ENCODE data around the gene APOD. TPM values are rescaled to one million over a fixed set of nuclear protein-coding genes. Genes with fewer than 3 reads are reported as not detected.
"Not testable (repeated sequence)": the region's sequence is repeated elsewhere in the genome, so short reads cannot be mapped to it uniquely, and the experiment has no call there.

APOD gene
- 0.55 TPM for polyA plus RNA-seq (2013, experiment 1 of 2)
- not detected for polyA plus RNA-seq (2013, experiment 2 of 2)

DNA sequence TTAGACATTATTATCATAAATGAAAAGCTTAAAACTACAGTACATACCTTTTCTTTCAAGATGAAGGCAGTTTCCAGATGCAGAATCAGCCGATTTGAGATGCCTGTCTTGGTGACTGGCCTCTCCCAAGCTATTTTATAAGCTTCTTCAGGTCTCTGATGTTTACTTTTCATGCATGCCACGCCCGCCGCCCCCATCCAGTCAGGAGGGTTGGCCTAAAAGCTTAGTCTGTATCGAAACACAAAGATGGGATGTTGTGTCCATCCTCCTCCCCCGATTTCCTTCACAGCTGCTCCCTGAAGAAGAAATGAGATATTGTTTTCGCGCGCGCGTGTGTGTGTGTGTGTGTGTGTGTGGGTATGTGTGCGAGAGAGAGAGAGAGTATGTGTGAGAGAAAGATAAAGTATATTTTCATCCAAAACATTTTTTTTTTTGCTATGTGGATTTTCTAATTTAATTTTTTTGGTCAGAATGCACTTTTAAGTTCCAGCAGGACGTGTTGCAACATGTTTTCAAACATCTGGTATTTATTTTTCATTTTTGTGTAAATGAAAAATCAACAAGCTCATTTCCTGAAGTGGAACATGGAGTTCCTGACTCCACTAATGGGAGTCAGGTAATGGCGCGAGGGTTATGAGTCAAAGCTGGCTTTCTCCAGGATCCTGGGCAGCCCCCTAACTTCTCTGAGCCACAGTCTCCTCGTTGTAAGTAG lies at the start of gene APOD:
APOD (minus strand) TSS at position 110 of the 712 bp plus-strand sequence. CDS start 4,479 bp downstream, outside the sequence.
- 95 to 96% methylated on average over 7 of the region's 16 CpGs for WGBS, 2 experiments (ENCODE audit: insufficient coverage in 2 of 2)
- Histone ChIP-seq H3K4me3 (ENCODE audit: extremely low read depth, insufficient read depth, low read length, poor library complexity, severe bottlenecking) (no peak within 1 kb of the TSS), H3K36me3 (ENCODE audit: control insufficient read depth, insufficient read depth, low read length) (no peaks in the 10 kb centered on the region), H3K27ac (ENCODE audit: low read depth, low read length, severe bottlenecking) (no peak within 1 kb of the TSS), H3K9me3 (ENCODE audit: control insufficient read depth, low read length) (no peaks in the 10 kb centered on the region), H3K4me1 (ENCODE audit: control insufficient read depth, insufficient read depth, low read length, poor library complexity, severe bottlenecking) (no peaks in the 10 kb centered on the region)

DNA sequence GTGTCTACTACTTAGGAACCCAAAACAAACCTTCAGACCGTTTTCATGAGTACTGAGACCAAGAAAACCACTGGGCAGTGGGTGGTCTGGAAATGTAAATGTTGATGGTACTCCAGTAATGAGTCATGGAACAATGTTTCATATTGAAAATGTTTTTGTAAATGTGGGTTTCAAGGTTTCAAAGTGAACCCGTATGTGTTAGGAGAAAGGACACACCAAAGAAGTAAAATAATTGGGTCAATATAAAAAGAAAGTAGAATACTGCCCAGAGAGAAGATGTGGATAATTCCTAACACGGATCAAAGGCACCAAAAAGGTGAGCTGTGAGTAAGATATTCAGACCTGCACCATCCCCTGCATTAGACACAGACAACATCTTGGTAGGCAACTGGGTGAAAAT lies 49.6 kb upstream of the APOD start:
- not testable (repeated sequence) for H3K4me1 ChIP-seq (ENCODE audit: control insufficient read depth, insufficient read depth, low read length, poor library complexity, severe bottlenecking); H3K9me3 ChIP-seq (ENCODE audit: control insufficient read depth, low read length); H3K4me3 ChIP-seq (ENCODE audit: extremely low read depth, insufficient read depth, low read length, poor library complexity, severe bottlenecking); H3K36me3 ChIP-seq (ENCODE audit: control insufficient read depth, insufficient read depth, low read length); H3K27ac ChIP-seq (ENCODE audit: low read depth, low read length, severe bottlenecking)
- no CpG with 5 or more reads among the region's 3 CpGs for WGBS, 2 experiments (ENCODE audit: insufficient coverage in 2 of 2)

DNA sequence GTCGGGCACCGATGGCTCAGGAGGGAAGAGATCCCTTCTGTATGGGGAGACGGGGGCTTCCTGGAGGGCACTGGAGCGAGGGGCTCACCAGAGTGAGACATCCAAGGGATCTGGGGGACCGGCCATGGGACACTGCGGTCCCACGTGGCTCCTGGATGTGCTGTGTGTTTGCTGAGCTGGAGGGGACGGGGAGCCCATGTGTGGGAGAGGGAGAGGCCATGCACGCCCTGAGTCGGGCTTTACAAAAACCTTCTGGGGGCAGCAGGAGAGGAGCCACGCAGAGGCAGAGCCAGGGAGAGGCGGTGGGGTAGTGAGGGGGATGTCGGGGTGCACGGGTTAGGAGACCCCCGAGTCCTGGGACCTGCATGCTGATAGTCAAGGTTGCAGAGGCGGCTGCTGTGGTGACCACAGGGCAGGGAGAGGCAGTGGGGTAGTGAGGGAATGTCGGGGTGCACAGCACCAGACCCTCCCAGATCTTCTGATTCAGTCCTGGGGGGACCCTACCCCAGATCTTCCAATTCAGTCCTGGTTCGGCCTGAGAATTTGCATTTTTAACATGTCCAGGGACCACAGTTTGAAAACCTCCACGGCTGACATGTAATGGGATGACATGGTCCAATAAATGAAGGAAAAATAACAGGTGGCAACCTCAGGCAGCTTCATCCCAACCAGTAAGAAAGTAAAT lies 48.9 kb upstream of the APOD start:
- WGBS, 2 experiments (ENCODE audit: insufficient coverage in 2 of 2) = 91 to 92% methylated on average over 8 to 10 of the region's 19 CpGs
- H3K9me3 ChIP-seq (ENCODE audit: control insufficient read depth, low read length); H3K36me3 ChIP-seq (ENCODE audit: control insufficient read depth, insufficient read depth, low read length); H3K4me3 ChIP-seq (ENCODE audit: extremely low read depth, insufficient read depth, low read length, poor library complexity, severe bottlenecking); H3K4me1 ChIP-seq (ENCODE audit: control insufficient read depth, insufficient read depth, low read length, poor library complexity, severe bottlenecking); H3K27ac ChIP-seq (ENCODE audit: low read depth, low read length, severe bottlenecking): not testable (repeated sequence)

DNA sequence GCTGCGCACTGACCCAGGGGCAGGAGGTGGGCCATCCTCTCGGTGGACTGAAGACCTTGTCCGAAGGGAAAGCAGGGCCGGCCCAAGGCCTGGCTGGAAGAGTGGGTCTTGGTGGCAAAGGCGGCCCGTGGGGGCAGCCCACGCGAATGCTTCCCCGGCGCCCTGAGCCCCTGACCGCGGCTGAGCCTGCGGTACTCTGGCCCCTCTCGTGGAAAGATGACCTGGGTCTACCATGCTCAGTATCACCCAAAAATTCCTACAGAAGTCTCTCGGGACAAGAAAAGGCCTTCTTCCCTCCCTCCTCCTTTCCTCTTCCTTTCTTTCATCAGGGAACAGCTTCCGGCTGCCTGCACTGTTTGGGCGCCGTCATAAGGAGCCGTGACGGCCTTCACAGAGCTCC lies 48.3 kb upstream of the APOD start:
- not testable (repeated sequence) for H3K9me3 ChIP-seq (ENCODE audit: control insufficient read depth, low read length); H3K4me1 ChIP-seq (ENCODE audit: control insufficient read depth, insufficient read depth, low read length, poor library complexity, severe bottlenecking); H3K4me3 ChIP-seq (ENCODE audit: extremely low read depth, insufficient read depth, low read length, poor library complexity, severe bottlenecking); H3K27ac ChIP-seq (ENCODE audit: low read depth, low read length, severe bottlenecking); H3K36me3 ChIP-seq (ENCODE audit: control insufficient read depth, insufficient read depth, low read length)
- 80 to 97% methylated on average over 2 to 9 of the region's 20 CpGs for WGBS, 2 experiments (ENCODE audit: insufficient coverage in 2 of 2)

DNA sequence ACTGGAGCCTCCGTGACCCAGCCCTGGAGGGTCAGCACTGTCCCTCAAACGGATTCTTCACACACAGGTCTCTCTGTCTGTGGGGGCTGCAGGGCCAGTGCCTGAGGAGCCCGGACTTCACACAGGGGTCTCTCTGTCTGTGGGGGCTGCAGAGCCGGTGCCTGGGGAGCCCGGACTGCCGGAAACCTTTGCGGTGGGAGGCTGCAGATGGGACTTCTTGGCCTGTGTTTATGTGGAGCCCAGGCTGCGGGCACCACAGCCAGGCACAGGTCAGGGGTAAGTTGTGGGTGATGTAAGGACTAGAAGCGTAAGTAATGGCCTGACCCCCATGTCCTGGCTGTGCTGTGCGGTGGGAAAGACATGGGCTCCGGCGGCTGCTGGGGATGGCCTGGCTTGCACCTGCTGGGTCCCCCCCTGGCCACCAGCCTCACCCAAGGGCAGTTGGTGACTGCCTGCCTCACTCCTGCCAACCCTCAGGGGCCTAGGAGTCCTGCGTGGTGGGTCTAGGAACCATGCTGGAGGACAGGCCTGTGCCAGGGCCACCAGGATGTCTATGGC lies 47.3 kb upstream of the APOD start:
- H3K27ac ChIP-seq (ENCODE audit: low read depth, low read length, severe bottlenecking); H3K36me3 ChIP-seq (ENCODE audit: control insufficient read depth, insufficient read depth, low read length); H3K4me3 ChIP-seq (ENCODE audit: extremely low read depth, insufficient read depth, low read length, poor library complexity, severe bottlenecking); H3K9me3 ChIP-seq (ENCODE audit: control insufficient read depth, low read length); H3K4me1 ChIP-seq (ENCODE audit: control insufficient read depth, insufficient read depth, low read length, poor library complexity, severe bottlenecking): not testable (repeated sequence)
- WGBS, 2 experiments (ENCODE audit: insufficient coverage in 2 of 2) = 85 to 91% methylated on average over 5 to 7 of the region's 13 CpGs

DNA sequence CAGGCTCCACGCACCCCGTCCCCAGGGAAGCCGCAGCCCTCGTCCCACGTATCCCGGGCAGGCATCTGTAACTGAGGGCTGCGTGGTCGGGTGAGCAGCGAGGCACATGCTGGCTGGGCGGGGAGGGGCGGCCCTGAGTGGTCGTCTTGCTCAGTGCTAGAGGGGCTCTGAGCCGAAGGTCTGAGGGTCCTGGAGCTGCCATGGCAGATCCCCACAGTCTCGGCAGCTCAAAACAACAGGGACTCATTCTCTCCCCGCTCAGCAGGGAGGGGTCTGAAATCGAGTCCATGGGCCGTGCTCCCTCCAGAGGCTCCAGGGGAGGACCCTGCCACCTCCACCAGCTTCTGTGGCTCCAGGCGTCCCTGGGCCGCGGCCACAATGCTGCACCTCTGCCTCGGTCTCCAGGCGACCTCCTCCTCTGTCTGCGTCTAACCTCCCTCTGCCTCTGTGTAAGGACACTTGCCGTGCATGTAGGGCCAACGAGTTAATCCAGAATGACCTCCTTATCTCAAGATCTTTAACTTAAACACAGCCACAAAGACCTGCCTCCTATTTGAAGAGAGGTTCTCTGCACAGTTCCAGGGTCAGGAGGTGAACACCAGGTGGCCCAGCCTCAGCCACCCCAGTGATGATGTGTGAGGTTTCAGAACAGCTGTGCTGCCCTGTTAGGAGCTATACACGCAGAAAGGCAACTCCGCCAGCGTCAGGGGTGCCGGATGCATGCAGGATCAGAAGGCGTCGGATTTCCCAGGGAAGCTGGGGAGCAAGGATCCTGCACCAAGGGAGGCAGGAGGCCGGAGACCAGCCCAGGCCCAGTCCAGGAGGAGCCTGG lies 46.6 kb upstream of the APOD start:
- 95 to 100% methylated on average over 3 to 19 of the region's 32 CpGs for WGBS, 2 experiments (ENCODE audit: insufficient coverage in 2 of 2)
- not testable (repeated sequence) for H3K4me3 ChIP-seq (ENCODE audit: extremely low read depth, insufficient read depth, low read length, poor library complexity, severe bottlenecking); H3K27ac ChIP-seq (ENCODE audit: low read depth, low read length, severe bottlenecking); H3K36me3 ChIP-seq (ENCODE audit: control insufficient read depth, insufficient read depth, low read length); H3K4me1 ChIP-seq (ENCODE audit: control insufficient read depth, insufficient read depth, low read length, poor library complexity, severe bottlenecking); H3K9me3 ChIP-seq (ENCODE audit: control insufficient read depth, low read length)

DNA sequence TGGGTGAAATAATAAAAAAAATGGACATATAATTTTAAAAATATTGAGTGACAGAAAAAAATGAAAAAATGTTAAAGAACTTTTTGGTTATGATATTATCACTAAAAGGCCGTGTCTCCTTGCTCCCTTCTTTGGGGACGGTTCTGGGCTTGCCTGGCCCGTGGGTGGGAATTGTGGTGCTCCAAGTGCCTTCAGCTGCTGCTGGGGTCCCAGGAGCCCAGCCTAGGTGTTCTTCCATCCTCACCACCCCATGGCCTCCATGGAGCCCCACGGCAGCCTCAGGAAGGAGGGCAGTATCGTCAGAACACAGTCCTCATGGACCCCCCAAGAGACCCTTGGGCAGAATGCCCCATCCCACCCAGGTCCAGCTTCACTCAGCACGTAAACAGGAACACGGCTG lies 45.9 kb upstream of the APOD start:
- H3K9me3 ChIP-seq (ENCODE audit: control insufficient read depth, low read length); H3K4me1 ChIP-seq (ENCODE audit: control insufficient read depth, insufficient read depth, low read length, poor library complexity, severe bottlenecking); H3K27ac ChIP-seq (ENCODE audit: low read depth, low read length, severe bottlenecking); H3K4me3 ChIP-seq (ENCODE audit: extremely low read depth, insufficient read depth, low read length, poor library complexity, severe bottlenecking); H3K36me3 ChIP-seq (ENCODE audit: control insufficient read depth, insufficient read depth, low read length): not testable (repeated sequence)
- 93 to 97% methylated on average over 3 of the region's 7 CpGs for WGBS, 2 experiments (ENCODE audit: insufficient coverage in 2 of 2)

DNA sequence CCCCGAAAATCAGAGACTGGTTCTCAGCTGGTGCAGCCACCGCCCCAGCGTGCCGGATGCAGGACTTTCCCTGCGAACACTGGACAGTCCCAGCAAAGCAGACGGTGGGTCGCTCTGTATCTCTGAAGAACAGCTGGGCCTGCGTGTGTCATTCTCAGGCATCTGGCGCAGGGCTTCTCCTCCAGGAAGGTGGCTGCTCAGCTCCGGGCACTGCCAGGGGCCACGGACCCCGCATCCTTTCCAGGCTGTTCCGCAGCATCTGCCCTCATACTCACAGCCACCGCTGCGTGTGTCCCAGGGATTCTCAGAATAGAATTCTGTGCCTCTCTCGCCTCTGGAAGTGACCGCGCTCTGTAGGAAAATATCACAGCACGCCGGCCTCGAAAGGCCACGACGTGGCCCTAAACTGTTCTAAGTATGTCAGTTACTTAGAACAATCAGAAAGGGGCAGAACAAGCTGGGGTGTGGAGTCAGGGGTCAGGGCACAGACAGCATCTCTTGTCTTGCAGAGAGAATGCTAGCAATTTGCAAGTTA lies 44.7 kb upstream of the APOD start:
- H3K9me3 ChIP-seq (ENCODE audit: control insufficient read depth, low read length); H3K4me1 ChIP-seq (ENCODE audit: control insufficient read depth, insufficient read depth, low read length, poor library complexity, severe bottlenecking); H3K4me3 ChIP-seq (ENCODE audit: extremely low read depth, insufficient read depth, low read length, poor library complexity, severe bottlenecking); H3K27ac ChIP-seq (ENCODE audit: low read depth, low read length, severe bottlenecking); H3K36me3 ChIP-seq (ENCODE audit: control insufficient read depth, insufficient read depth, low read length): not testable (repeated sequence)
- whole genome bisulfite sequencing, 2 experiments (ENCODE audit: insufficient coverage in 2 of 2) = 93 to 98% methylated on average over 15 of the region's 23 CpGs

DNA sequence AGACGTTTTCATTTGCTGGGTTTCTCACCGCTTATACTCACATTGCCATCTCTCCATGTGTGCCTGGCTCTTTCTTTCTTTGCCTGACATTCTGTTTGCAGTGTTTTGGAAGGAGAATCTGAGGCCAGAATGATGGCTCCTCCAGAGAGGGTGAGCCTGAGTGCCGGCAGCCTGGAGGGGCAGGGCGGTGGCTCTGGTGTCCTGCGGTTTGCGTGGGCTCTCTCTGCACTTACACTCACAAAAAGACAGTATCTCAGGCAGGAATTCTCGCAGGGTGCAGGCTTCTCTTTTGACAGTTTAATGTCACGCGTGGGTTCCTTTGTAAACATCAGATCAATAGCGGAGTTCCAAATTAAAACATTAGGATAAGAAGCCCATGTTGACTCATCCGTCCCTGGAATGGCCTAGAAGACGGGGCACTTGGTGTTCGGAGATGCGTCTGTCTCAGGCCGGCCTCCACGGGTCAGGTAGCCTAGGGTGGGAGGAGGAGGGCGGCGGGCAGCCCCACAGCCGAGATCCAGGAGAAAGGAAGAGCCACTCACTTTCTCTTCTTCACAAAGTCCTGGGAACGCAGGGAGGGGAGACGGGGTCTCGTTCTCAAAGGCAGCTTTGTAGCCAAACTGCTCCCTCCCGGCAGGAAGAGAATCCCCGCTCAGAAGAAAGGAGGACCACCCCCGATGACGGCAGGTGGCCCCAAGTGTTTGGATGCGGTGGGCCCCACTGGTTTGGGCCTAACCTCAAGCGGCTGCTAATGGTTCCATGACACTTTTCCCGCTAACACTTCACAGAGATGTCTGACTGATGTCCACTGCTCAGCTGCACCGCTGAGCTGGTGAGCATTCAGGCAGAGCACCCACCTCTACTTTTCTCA lies 44.0 kb upstream of the APOD start:
- H3K36me3 ChIP-seq (ENCODE audit: control insufficient read depth, insufficient read depth, low read length); H3K4me3 ChIP-seq (ENCODE audit: extremely low read depth, insufficient read depth, low read length, poor library complexity, severe bottlenecking); H3K9me3 ChIP-seq (ENCODE audit: control insufficient read depth, low read length); H3K27ac ChIP-seq (ENCODE audit: low read depth, low read length, severe bottlenecking); H3K4me1 ChIP-seq (ENCODE audit: control insufficient read depth, insufficient read depth, low read length, poor library complexity, severe bottlenecking): not testable (repeated sequence)
- 70 to 74% methylated on average over 16 to 19 of the region's 30 CpGs for WGBS, 2 experiments (ENCODE audit: insufficient coverage in 2 of 2)
